NCI-H1930 (cell line): ENCODE measurements around the gene CENPC.
A peak's percentile ranks its signal among the peaks of the same experiment; 100 is the strongest.

Experiments used
- DNase-seq, 2 experiments: peaks; one replicate each; lab custom pipeline; 2025; lab: John Stamatoyannopoulos, UW

The CENPC gene, protein sequence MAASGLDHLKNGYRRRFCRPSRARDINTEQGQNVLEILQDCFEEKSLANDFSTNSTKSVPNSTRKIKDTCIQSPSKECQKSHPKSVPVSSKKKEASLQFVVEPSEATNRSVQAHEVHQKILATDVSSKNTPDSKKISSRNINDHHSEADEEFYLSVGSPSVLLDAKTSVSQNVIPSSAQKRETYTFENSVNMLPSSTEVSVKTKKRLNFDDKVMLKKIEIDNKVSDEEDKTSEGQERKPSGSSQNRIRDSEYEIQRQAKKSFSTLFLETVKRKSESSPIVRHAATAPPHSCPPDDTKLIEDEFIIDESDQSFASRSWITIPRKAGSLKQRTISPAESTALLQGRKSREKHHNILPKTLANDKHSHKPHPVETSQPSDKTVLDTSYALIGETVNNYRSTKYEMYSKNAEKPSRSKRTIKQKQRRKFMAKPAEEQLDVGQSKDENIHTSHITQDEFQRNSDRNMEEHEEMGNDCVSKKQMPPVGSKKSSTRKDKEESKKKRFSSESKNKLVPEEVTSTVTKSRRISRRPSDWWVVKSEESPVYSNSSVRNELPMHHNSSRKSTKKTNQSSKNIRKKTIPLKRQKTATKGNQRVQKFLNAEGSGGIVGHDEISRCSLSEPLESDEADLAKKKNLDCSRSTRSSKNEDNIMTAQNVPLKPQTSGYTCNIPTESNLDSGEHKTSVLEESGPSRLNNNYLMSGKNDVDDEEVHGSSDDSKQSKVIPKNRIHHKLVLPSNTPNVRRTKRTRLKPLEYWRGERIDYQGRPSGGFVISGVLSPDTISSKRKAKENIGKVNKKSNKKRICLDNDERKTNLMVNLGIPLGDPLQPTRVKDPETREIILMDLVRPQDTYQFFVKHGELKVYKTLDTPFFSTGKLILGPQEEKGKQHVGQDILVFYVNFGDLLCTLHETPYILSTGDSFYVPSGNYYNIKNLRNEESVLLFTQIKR

DNA sequence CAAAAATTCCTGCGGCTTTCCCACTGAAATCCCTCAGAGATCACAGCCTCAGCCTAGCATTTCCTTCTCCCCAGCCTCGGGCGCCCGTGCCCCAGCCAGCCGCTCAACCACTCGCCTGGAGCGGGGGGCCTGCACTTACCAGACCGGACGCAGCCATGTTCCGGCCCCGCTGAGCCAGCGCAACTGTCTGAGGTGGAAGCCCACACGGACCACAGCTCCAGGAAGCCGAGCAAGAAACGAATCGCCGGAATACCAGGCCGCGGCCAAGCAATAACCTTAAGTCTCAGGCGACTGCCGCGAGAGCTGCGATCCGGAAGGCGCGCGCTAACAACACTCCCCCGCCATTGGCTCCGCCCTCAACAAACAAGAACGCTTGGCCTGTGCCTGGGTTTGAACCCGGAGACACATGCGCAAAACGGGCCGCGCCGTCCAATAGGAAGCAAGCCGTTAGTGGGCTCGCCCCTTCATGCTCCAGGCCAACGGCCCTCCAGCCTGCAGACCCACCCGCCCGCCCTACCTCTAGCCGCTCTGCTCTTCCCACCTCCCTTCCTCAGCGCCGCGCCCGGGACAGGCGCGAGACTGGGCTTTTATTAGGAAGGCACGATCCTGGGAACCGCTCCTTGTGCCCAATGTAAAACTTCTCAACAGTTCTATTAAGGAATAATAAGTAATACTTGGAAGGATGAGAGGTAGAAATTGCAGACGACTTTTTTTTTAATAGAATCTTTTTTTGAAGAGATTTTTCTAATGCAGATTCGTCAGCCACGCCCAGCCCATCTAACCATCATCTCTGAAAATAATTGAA lies at the start of gene CENPC:
Gene CENPC, minus strand, starts transcription at position 305 of the 805 bp plus-strand sequence. Its CDS starts 148 bp downstream, at position 157.
- peak; percentile 89 to 93 for DNase-seq

DNA sequence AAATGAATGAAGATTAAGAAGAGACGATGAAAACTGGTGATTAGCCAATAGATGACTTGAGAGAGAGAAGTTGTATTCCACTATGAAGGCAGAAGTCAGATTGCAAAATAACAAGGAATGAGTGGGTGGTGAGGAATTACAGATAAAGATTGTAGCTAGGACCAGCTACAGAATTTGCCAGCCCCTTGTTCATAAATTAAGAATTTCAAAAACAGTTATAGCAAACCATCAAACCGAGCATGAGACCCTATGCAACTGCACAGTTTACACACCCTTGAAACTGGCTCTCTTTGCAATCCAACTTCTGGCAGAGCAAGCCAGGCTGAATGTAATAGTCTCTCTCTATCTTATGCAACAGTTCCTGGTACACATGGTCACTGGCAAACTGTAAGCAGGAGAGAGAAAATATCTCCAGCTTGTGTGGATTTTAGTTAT lies 48.5 kb upstream of the CENPC start:
- DNase-seq, result no peak

DNA sequence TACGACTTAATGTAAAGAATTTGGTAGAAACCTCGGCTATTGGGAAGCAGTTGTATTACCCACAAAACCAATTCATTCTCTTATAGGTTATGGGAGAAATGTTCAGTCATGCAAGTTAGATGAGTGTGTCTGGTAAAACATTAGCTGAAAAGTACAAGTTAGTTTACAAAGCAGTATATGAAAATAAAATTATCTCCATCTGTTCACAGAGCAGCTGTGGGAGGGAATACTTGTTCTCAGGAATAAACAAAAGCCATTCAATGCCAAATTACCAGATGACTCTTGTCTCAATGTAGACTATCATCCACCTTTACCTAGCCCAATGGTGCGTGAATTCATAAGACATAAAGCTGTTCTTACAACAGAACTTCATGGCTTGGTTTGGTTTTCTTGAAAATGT lies 41.9 kb upstream of the CENPC start:
- no peak for DNase-seq

DNA sequence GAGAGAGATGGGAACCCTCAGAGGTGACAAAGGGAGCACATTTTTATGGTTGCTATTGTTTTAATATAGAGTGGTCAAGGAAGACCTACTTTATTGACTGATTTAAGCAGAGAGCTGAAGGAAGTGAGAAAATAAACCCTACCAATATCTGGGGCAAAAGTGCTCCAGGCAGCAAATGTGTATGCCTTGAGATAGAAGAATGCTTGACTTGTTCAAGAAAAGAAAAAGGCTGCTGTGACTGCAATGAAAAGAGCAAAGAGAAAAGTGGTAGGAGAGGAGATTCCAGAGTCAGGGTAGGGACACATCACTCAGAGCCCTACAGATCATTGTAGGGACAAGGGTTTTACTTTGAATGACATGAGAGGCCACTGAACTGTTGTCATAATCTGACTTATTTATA lies 39.2 kb upstream of the CENPC start:
- no peak for DNase-seq

DNA sequence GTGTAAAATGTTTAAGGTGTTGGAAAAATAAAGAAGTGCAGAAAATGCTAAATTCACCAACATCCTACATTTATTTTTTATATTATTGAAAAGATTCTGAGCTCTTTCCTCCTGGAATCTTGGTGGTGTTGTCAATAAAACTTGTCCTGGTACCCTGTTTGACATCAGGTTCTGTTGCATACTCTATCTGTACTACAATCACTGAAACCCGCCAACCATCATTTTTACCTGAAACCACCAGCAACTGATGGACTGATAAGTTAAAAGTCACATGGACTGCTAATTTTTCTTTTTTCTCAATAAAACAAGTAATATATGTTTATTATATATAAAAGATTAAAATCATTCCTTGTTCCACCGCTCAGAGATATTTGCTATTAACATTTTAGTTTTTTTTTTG lies 36.6 kb upstream of the CENPC start:
- DNase-seq, result no peak

DNA sequence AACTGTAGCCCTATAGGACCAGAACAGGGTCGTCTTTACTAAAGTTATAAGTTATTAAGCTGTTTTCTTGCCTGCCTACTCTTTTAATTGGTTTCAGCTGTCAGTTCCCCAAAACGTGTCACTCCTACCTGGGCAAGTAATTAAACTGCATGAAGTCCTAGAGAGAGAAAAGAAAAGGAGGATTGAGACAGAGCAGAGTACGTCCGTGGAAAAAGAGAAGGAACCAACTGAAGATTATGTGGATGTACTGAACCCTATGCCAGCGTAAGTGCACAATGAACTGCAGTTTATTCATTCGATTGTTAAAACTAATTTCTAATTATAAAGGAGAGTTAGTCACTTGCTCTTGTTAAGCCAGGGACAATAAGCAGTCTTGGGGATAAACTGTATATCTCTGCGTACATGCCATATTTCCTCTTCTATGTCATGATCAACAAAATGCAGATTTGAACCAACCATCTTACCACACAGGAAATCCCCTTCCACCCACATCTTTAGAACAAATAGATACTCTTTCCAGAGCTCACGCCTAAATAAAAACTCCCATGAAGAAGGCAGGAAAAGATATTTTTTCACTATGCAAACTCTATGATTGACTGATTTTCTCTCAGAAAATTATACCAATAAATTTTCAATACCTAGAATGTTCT lies 36.0 kb upstream of the CENPC start:
- no peak for DNase-seq

DNA sequence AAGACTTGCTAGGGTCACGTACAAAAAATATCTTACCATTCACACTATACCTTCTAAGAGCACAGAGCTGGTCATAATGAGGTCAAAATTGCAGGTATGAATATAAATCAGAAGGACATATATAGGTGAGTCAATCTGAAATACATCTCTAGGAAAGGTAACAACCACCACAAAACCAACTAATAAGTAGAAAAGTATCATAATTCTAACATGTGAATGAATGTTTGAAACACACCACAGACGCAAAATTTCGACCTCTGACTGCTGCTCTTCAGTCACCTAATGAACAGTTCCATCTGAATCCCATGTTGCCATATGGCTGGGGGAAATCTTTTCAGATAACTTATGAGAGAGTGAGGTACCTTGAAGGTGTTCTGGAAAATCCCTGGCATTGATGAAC lies 35.3 kb upstream of the CENPC start:
- no peak for DNase-seq

DNA sequence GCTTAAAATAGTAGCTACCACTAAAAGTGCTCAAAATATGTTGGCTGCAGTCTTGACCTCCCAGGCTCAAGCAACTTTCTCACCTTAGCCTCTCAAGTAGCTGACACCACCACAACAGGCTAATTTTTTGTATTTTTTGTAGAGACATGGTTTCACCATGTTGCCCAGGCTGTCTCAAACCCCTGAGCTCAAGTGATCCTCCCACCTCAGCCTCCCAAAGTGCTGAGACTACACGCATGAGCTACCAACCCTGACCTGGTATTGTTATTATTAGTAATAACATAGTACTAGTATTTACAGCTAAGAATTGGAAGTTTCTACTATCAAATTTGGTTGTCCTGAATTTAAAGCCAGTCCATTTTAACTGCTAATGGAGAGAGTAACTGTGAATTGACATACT lies 31.2 kb upstream of the CENPC start:
- DNase-seq, result no peak

DNA sequence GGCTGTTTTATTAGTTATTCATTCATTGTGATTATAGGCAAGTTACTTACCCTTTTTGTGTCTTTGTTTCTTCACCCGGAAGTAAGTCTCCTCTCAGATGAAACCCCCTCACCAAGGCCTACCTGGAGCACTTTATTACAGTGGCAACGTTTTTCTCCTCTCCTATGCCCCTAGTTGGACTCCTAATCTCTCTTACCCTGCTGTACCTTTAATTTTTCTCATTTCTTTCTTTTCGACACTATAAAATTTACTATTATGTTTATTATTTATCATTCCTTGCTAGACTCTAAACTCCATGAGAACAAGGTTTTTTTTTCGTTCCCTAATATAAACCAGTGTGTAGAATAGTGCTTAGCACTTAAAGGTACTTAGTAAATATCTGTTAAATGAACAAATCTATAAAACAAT lies 30.8 kb upstream of the CENPC start:
- no peak for DNase-seq

DNA sequence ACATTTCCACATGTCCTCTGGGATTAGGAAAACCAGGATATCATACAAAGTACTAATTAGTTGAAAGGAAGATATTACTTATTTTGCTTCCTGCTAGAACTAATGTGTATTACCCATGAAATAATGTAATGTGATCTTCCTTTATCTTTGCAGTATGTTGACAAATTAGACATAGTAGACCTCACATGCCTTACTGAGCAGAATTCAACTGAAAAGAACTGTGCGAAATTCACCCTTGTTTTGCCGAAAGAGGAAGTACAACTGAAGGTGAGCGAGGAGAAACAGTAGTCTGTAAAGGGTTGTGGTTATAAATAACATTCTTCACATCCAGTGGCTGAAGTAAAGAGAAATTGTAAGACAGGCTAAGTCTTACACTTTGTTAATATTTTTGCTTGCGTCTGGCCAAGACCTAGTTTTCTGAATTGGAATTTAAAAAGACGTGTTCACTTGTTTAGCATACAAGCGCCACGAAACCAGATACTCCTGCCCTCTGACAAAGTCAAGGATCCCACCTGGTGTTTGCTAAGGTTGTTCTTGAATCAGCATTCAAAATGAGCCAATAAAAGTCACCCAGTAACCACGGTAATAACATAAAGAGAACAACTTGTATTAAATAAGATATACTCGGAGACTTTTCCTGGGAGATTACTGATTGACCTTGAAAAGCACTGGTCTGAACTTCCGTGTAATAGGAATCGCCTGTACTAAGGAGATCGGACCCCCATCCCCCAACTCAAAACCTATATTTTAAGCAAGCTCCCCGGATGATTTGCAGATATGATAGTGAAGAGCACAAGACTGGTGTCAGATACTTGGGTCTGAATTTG lies 30.1 kb upstream of the CENPC start:
- DNase-seq, result no peak

DNA sequence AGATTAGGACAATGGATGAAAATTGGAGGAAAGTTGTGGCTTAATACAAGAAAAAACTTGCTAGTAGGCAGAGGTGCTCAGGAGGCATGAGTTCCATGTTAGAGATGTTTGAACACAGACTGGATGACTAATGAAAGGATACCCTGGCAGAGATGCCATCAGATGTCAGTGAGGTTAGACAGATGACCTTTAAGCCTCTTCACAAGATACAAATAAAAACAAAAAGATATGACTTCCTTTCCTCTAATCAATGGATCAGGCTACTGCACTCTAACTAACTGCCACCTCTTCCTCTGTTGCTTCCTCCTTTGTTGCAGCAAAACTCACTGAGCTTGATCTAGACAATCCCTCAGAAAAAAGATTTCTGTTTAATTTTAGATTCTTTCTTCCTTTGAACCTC lies 27.9 kb upstream of the CENPC start:
- DNase-seq, result no peak

DNA sequence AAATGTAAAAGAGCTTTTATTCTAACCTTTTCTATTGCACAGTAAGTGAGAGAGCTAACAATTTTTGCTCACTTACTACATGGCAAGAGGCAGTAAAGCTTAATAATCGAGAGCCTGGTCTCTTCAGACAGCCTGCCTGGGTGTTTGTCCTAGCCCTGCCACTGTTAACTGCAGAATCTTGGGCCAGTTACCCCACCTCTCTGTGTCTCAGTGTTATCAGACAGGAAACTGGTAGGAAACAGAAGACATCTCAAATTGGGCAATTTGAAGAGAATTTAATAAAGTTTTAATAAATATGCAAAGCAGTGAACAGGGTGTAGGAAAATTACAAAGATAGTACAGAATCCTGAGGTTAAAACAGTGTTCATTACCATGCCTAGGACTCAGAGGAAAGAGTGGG lies 26.7 kb upstream of the CENPC start:
- no peak for DNase-seq

DNA sequence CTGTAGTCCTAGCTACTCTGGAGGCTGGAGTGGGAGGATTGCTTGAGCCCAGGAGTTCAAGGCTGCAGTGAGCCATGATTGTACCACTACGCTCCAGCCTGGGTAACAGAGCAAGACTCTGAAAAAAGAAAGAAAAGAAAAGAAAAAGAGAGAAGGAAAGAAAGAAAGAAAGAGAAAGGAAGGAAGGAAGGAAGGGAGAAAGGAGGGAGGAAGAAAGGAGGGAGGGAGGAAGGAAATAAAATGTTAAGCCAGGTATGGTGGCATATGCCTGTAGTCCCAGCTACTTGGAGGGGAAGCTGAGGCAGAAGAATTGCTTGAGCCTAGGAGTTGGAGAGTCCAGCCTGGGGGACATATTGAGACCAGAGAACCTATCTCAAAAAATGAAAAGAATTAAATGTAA lies 25.2 kb upstream of the CENPC start:
- no peak for DNase-seq

DNA sequence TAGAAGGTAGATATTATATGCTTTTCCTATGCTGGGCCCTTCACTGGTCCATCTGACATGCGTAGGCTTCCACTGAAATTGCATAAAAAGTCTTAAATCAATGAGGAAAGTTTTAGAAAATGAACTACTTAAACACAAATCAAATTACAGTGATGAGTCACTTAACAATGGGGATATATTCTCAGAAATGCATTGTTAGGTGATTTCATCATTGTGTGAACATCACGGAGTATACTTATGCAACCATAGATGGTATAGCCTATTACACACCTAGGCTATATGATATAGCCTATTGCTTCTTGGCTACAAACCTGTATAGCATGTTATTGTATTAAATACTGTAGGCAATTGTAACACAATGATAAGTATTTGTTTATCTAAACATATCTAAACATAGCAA lies 23.5 kb upstream of the CENPC start:
- DNase-seq, result no peak

DNA sequence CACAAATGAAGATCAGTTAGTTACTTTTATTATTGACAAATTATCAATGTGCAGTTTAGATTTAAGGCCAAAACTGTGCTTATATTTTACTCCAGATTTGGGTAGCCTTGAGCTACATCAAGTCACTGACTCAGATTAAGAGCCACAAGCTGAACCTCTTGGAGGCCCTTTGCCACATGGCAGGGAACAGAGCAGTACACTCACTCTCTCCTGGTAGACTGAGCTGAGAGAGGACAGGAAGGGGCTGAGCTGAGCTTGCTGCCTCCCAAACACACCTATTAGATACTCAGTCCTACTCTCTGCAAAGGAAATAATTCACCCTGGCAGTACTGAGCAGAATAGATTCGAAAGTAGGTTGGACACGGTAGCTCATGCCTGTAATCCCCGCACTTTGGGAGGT lies 21.0 kb upstream of the CENPC start:
- no peak for DNase-seq

DNA sequence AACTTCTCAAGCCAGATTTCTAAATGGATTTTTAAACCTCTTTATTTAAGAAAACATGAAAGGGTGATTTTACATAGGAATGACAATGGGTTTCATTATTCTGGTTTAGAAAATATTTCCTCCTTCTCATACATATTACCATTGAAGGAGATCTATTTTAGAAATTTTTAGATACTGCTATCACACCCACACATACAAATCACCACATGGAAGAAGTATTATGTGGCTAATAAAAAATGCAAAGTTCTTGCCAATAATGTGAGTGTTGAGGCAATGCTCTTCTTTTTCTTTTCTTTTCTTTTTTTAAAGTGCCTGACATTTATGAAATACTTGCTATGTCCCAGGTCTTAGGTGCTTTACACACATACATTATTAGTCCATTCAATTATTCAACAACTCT lies 20.0 kb upstream of the CENPC start:
- DNase-seq, result no peak

DNA sequence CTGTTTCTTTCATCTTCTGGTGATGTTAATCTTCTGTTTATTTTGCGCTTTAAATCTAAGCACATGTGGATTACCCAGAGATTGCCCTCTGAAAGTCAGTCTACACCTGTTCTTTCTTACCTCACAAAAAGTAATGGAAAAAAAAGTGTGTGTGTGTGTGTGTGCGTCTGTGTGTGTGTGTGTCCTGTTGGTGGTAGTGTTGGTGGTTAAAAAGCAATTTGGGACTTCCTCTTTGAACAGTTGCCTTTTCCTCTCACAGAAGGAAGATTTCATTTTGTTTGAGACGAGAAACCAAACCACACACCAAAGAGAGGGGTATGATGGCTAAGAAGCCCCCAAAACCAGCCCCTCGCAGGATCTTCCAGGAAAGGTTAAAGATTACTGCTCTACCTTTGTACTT lies 13.2 kb upstream of the CENPC start, which contains the start of gene STAP1:
Gene STAP1, plus strand, starts transcription at position 235 of the 400 bp plus-strand sequence. Its CDS starts 83 bp downstream, at position 318.
- no peak for DNase-seq

DNA sequence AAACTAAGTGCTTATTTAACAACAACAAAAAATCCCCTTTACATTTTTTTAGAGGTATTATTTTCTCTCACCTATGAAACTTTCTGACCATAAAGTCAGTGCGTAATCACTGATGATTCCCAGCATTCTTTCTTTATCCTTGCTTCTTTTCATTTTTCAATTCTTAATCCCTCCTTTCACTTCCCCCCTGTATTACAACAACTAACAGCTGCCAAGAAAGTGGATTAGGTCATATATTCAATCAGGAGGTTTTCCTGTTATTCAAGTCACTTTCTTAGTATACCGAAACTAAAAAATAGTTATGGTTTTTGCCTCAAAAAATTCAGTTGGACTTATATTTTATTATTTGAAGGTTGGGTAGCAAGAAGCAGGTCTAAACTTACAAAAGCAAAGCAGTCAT lies 11.1 kb upstream of the CENPC start:
- DNase-seq, result no peak

DNA sequence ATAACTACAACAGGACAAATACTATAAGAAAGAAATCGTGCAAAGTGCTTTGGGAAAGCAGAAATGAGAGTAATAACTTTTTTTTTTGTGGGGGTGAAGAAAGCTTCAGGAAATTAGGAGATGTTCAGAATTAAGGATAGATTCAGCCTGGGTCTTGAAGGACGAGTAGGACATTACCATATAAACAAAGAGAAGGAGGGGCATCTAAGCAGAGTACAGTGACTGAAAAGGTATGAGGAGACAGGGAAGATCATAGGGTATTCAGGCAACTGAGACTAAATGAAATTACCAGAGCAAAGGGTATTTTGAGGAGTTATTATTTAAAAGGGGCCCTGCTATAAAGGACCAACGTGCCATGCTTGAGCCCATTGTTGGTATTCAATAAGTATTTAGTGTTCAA lies 10.1 kb upstream of the CENPC start:
- no peak for DNase-seq

DNA sequence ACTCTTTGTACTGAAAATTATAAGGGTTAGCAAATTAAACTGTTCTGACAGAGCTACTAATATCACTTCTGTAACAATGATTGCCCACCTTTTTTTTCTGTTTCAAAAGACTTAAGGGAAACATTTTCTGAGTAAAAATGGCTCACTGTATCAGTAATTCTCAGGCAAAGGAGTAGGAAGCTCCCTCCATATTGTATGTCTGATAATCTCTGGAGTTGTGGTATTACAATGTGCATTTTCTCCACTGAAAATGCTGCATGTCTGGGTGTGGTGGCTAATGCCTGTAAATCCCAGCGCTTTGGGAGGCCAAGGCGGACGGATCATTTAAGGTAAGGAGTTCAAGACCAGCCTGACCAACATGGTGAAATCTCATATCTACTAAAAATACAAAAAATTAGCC lies 8.8 kb upstream of the CENPC start:
- DNase-seq, result no peak
